SJCRH30 (cell line): ENCODE results near the gene KLK7. TPM values are rescaled to one million over a fixed set of nuclear protein-coding genes. Genes with fewer than 3 reads are reported as not detected.
"Not testable (repeated sequence)": the region's sequence is repeated elsewhere in the genome, so short reads cannot be mapped to it uniquely, and the experiment has no call there.

ENCODE experiments used
- DNase-seq, 2 experiments: peaks; one replicate each; pipeline ENCODE4 v3.0.0-alpha.2; 2015 to 2020
- H3K27ac ChIP-seq: fragments of 250-450 bp; sonication (Bioruptor Pico); 2 replicates; pipeline ENCODE4 v1.5.1; 2020; ENCODE audit warnings: mild to moderate bottlenecking, moderate library complexity
- H3K27me3 ChIP-seq: fragments of 250-450 bp; sonication (Bioruptor Pico); 2 replicates; pipeline ENCODE4 v1.5.1; 2020; ENCODE audit warnings: mild to moderate bottlenecking, moderate library complexity
- H3K36me3 ChIP-seq: fragments of 250-450 bp; sonication (Bioruptor Pico); 2 replicates; pipeline ENCODE4 v1.5.1; 2020; ENCODE audit warnings: mild to moderate bottlenecking, moderate library complexity
- H3K4me1 ChIP-seq: fragments of 250-450 bp; sonication (Bioruptor Pico); 2 replicates; pipeline ENCODE4 v1.5.1; 2020; ENCODE audit warnings: mild to moderate bottlenecking, moderate library complexity
- H3K4me3 ChIP-seq: fragments of 250-450 bp; sonication (Bioruptor Pico); 2 replicates; pipeline ENCODE4 v1.5.1; 2020; ENCODE audit warnings: mild to moderate bottlenecking, moderate library complexity
- H3K9me3 ChIP-seq: fragments of 250-450 bp; sonication (Bioruptor Pico); replicated peaks from 2 replicates; pipeline ENCODE4 v1.5.1; 2020; ENCODE audit warnings: mild to moderate bottlenecking, moderate library complexity
- total RNA-seq: library from RNA; depleted of rRNA; stranded (reverse); fragments of >200 nt; shearing (Covaris generic); gene quantifications from 2 replicates; pipeline ENCODE4 v1.2.3, GENCODE V29; 2014

The KLK7 gene
- total RNA-seq, 1 experiment from 2014 or later, result not detected

DNA sequence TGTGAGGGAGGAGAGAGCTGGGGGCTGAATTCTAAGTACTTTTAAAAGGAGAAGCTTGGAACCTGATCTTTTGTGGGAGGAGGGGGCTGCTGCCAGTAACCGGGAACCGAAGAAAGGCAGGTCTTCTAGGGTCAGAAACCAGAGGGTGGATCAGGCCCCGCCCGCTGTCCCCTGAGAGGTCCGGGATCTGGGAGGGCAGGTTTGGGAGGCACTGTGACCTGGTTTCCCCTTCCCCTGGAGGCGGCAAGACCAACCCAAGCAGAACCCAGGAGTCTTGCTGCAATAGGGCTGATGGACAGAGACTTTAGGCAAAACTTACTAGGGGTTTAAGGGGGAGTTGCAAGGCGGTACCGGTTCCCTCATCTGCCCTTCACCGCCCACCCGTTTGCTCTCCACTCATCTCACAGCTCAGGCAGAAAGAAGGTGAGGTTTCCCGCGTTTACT lies 18.4 kb upstream of the KLK7 start:
- H3K27ac ChIP-seq, result no peak overlapping the region
- no peaks in the 10 kb centered on the region for H3K36me3 ChIP-seq
- H3K9me3 ChIP-seq, result no peaks in the 10 kb centered on the region
- H3K4me3 ChIP-seq, result no peak overlapping the region
- peaks cover 4% of the 10 kb centered on the region; the same call in 1 of the 2 replicates for H3K27me3 ChIP-seq
- no peak for DNase-seq
- no peaks in the 10 kb centered on the region for H3K4me1 ChIP-seq

DNA sequence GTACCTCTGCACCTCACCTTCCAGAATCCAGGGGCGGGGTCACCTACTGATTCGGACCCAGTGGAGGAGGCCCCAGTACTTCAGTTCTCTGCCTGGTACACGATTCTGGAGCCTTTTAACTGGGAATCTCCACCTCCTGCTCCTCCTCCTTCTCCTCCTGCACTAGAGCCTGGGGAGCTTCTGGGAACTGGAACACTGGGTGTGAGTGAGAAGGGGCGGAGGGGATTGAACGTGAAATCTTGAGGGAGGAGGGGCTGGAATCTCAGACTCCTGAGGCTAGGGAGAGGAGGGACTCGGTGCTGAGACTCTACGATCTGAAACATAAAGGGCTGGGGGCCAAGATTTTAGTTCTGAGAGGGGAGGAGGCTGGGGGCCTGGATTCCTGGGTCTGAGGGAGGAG lies 17.8 kb upstream of the KLK7 start, which contains the start of gene KLK8:
TSS of gene KLK8 (minus strand) at position 90 of the 400 bp plus-strand sequence. CDS start 437 bp downstream, outside the sequence.
- Histone ChIP-seq H3K27ac (no peak within 1 kb of the TSS), H3K36me3 (no peaks in the 10 kb centered on the region), H3K9me3 (no peaks in the 10 kb centered on the region), H3K27me3 (no peaks in the 10 kb centered on the region), H3K4me1 (no peaks in the 10 kb centered on the region), H3K4me3 (no peak within 1 kb of the TSS)
- no peak for DNase-seq

DNA sequence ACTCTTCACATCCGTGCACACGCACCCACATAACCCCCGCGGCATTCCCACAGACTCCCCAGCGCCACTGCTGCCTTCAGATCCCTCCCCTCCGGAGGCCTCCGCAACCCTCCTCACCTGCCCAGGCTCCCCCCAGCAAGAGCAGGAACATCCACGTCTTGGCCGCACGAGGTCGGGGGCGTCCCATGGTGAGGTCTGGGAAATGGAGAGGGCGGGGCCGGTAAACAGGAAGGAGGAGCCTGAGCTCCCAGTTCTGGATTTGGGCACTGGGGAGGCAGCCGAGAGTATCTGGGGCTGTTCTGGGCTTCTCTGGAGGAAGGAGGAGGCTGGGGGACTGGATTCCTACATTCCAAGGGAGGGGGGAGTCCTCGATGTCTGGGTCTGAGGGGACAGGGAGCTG lies 17.3 kb upstream of the KLK7 start:
- Histone ChIP-seq H3K4me3 (no peak overlapping the region), H3K4me1 (no peaks in the 10 kb centered on the region), H3K9me3 (no peaks in the 10 kb centered on the region), H3K27ac (no peak overlapping the region), H3K36me3 (no peaks in the 10 kb centered on the region), H3K27me3 (no peaks in the 10 kb centered on the region)
- no peak for DNase-seq

DNA sequence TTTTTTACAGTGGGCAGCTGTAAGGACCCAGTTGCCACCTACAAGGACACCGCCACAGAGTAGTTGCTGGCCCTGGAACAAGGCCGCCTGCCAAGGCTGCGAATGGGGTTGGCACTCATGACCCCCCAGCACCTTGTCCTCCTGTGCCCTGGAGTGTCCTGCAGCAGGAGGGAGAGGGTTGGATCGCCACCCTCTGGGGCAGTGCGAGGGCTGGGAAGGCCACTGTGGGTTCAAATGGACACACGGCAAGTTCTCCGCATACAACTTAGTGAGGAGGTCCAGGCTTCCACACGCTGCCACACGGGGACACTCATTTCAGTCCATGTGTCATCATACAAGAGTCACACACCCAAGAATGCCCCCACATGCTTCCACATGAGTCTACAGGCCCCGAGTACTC lies 16.7 kb upstream of the KLK7 start:
- Histone ChIP-seq H3K27ac (no peak overlapping the region), H3K4me1 (no peaks in the 10 kb centered on the region), H3K27me3 (no peaks in the 10 kb centered on the region), H3K4me3 (no peak overlapping the region), H3K9me3 (no peaks in the 10 kb centered on the region), H3K36me3 (no peaks in the 10 kb centered on the region)
- no peak for DNase-seq

DNA sequence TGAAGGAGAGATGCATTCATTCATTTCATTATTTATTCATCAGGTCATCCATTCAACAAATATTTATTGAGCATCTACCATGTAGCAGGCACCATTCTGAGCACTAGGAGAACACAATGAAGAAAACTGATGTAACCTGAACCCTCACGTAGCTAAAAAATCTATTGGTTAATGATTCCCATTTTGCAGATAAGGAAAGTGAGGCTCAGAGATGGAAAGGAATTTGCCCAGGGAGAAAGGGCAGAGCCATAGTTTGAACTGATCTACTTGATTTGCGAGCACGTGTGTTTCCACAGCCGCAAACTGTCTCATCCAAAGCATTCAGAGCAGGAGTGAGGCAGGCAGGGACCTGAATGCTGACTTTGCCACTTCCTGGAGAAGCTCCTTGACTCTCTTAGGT lies 15.0 kb upstream of the KLK7 start:
- Histone ChIP-seq H3K4me1 (no peaks in the 10 kb centered on the region), H3K27ac (no peak overlapping the region), H3K4me3 (no peak overlapping the region), H3K27me3 (no peaks in the 10 kb centered on the region), H3K9me3 (no peaks in the 10 kb centered on the region), H3K36me3 (no peaks in the 10 kb centered on the region)
- DNase-seq, result no peak

DNA sequence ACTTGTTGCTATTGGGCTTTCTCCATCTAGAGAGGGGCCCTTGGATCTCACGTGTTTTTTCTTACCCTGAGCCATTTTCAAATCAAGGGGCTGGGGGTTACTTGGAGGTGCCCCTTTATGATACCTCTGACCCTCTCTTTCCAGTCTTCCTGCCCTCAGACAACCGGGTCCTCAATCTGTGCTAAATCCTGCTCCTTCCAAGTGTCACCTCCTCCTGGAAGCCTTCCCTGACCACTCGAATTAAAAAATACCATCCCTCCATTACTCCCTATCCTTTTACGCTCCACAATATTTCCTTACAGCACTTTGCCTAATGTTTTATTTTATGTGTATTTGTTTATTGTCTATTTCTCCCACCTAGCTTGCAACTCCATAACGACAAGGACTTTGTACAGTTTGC lies 14.3 kb upstream of the KLK7 start:
- Histone ChIP-seq H3K9me3 (no peaks in the 10 kb centered on the region), H3K27ac (no peak overlapping the region), H3K4me3 (no peak overlapping the region), H3K27me3 (no peaks in the 10 kb centered on the region), H3K4me1 (no peaks in the 10 kb centered on the region), H3K36me3 (no peaks in the 10 kb centered on the region)
- no peak for DNase-seq

DNA sequence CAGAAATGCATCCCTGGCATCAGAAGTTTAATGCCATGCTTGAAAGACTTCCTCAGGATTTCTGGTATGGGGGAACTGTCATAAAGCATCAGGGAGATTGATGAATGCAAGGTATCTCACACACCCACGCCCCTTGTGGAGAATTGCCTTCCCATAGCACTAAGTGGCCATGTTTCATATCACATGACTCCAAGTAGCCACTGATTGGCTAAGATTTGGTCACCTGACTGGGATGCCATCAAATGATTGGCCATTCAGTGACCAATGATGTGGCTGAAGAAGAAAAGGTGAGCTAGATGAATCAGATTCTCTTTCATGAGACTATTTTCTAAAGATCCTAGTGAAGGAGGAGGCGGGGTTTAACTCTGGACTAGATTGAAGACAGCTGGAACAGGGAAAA lies 10.4 kb upstream of the KLK7 start:
- Histone ChIP-seq H3K4me1 (no peaks in the 10 kb centered on the region), H3K9me3 (no peaks in the 10 kb centered on the region), H3K4me3 (no peak overlapping the region), H3K36me3 (no peaks in the 10 kb centered on the region), H3K27me3 (no peaks in the 10 kb centered on the region), H3K27ac (no peak overlapping the region)
- peak; percentile 19 to 42 for DNase-seq

DNA sequence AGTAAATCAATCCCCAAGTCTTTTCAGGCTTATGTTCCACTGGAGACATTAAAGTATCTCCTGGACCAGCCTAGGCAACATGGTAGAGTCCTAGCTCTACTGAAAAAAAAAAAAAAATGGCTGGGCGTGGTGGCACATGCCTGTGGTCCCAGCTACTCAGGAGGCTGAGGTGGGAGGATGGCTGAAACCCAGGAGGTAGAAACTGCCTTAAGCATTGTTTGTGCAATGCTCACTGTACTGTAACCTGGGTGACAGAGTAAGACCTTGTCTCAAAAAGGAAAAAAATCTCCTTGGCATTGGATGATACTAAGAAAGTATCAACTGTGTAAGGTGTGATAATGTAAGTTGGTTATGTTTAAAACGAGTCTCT lies 8.9 kb upstream of the KLK7 start:
- H3K9me3 ChIP-seq, result no peaks in the 10 kb centered on the region
- H3K4me1 ChIP-seq, result no peaks in the 10 kb centered on the region
- DNase-seq, result no peak
- H3K27me3 ChIP-seq, result no peaks in the 10 kb centered on the region
- no peak overlapping the region for H3K27ac ChIP-seq
- no peak overlapping the region for H3K4me3 ChIP-seq
- no peaks in the 10 kb centered on the region for H3K36me3 ChIP-seq

DNA sequence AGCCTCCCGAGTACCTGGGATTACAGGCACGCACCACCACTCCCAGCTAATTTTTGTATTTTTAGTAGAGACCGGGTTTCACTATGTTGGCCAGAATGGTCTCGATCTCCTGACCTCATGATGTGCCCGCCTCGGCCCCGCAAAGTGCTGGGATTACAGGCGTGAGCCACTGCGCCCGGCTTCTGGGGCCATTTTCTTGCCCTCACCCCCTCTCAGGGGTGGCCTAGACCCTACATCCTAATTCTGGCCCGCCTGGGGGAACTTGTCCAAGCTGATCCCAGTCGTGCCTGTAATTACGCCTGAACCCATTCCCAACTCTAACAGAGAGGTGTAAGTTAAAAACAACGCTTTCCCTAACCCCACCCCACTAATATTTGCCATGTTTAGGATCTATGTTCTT lies 699 bp upstream of the KLK7 start:
- H3K27ac ChIP-seq, DNase-seq, H3K27me3 ChIP-seq, H3K4me1 ChIP-seq, H3K9me3 ChIP-seq, H3K4me3 ChIP-seq, H3K36me3 ChIP-seq: not testable (repeated sequence)

DNA sequence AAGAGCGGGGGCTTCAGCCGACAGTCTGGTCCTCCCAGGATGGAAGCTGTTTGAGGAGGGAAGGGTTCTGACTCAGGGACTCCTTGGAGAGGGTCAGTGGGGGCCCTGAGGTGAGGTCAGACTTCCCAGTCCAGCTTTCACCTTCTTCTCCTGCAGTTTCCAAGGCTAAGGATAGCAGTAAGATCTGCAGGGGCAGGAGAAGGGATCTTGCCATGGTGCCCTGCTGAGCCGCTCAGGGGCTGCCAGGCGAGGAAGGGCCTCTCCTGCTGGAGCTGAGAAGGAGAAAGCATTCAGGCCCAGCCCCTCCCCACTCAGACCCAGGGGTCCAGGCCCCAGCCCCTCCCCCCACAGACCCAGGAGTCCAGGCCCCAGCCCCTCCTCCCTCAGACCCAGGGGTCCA lies 1.5 kb downstream of the KLK7 start:
- no peaks in the 10 kb centered on the region for H3K4me1 ChIP-seq
- DNase-seq, result no peak
- no peak overlapping the region for H3K4me3 ChIP-seq

DNA sequence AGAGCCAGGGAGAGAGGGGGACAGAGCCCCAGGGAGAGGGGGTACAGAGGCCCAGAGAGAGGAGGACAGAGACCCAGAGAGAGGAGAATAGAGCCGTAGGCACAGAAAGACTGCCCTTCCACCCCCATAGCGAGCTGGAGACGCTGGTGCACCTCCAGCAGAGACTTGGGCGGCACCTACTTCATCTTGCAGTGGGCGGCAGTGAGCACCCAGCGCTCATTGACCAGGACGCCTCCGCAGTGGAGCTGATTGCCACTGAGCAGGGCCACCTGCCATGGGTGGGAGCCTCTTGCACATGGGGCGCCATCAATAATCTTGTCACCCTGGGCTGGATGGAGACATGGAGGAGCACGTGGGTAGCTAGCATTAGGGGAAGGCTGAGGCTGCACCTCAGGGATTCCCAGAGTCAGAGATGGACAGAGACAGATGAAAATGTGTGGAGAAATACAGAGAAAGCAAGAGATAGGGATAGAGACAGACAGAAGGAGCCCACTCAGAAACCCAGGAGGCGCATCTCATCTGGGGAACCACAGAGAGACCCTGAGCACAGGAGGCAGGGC lies 2.0 kb downstream of the KLK7 start:
- H3K27ac ChIP-seq, result no peak overlapping the region
- H3K9me3 ChIP-seq, result no peaks in the 10 kb centered on the region
- DNase-seq, result no peak
- H3K36me3 ChIP-seq, result no peaks in the 10 kb centered on the region
- no peaks in the 10 kb centered on the region for H3K4me1 ChIP-seq
- H3K4me3 ChIP-seq, result no peak overlapping the region
- no peaks in the 10 kb centered on the region for H3K27me3 ChIP-seq

More for the DNA sequence above, 1.5 kb downstream of the KLK7 start:
- H3K27ac ChIP-seq, result no peak overlapping the region
- no peaks in the 10 kb centered on the region for H3K27me3 ChIP-seq
- no peaks in the 10 kb centered on the region for H3K9me3 ChIP-seq
- no peaks in the 10 kb centered on the region for H3K36me3 ChIP-seq

DNA sequence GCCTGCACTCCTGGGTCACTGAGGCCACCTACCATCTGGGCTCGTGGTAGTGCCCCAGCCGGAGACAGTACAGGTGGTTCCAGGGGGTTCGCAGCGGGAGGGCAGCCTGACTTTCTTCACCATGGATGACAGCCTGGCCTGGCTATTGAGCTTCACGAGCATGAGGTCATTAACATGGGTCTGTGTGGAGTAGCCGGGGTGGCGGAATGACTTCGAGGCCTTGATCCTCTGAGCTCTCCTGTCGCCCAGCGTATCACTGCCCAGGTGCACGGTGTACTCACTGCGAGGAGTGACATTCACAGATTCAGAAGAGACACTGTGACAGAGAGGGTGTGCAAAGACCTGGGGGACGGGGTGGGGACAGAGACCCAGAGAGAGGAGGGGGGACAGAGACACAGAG lies 3.5 kb downstream of the KLK7 start:
- no peaks in the 10 kb centered on the region for H3K4me1 ChIP-seq
- no peaks in the 10 kb centered on the region for H3K27me3 ChIP-seq
- H3K27ac ChIP-seq, result no peak overlapping the region
- no peak for DNase-seq
- H3K4me3 ChIP-seq, result no peak overlapping the region
- H3K36me3 ChIP-seq, result no peaks in the 10 kb centered on the region
- H3K9me3 ChIP-seq, result no peaks in the 10 kb centered on the region

DNA sequence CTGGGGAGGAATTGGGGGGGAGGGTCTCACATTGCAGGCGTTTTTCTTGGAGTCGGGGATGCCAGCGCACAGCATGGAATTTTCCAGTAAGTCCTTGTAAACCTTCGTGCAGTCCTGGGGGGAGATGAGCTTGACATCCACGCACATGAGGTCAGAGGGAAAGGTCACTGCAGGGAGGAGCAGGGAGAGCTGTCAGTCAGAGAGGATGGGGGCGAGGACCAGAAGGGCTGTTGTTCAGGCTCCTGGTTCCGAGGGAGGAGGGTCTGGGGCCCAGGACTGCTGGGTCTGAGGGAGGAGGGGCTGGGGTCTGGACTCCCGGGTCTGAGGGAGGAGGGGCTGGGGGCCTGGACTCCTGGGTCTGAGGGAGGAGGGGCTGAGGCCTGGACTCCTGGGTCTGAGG lies 4.0 kb downstream of the KLK7 start:
- no peak overlapping the region for H3K27ac ChIP-seq
- DNase-seq, result no peak
- no peaks in the 10 kb centered on the region for H3K9me3 ChIP-seq
- H3K4me1 ChIP-seq, result no peaks in the 10 kb centered on the region
- H3K27me3 ChIP-seq, result no peaks in the 10 kb centered on the region
- H3K4me3 ChIP-seq, result no peak overlapping the region
- H3K36me3 ChIP-seq, result no peaks in the 10 kb centered on the region

DNA sequence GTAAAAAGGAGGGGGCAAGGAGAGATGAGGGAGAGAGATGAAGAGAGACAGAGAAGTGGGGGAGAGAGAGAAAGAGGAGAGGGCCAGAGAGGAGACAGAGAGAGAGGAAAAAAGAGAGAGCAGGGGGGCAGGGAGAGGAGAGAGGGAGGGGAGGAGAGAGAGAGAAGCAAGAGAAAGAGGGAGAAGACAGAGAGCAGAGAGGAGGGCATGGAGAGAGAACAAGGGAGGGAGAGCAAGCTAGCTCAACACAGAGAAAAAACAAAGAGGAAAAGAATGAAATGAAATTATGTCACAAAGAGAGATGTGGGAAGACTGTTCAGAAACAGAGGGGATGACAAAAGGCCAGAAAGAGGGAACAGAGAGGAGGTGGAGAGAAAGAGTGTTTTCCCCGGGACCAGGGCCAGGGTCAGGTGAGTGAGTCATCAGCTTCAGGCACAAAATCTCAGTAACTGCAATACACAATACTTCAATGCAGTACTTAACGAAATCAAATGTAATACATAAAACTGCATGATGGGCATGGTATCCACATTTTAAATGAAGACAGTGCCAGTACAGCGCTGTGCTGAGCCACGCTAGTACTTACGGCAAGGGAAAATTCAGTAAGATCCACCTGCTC lies 4.8 kb downstream of the KLK7 start:
- H3K27me3 ChIP-seq, result no peaks in the 10 kb centered on the region

DNA sequence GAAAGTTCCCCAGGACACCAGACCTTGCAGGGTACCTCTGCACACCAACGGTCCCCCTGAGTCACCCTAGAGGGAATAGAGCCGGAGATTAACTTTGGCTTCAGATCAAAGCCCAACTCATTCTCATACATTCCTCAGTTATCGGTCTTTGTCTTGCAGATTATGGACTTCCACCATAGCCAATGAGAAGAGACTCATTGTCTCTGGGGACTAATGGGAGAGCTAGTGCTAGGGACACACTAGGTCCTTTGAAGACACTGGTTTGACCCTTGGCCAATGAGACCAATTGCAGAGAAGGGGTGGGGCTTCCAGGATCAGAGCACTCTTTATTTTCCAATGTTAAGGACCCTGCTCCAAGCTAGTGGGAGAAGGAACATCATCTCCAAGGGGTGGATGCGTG lies 6.1 kb downstream of the KLK7 start:
- Histone ChIP-seq H3K9me3 (no peaks in the 10 kb centered on the region), H3K4me1 (no peaks in the 10 kb centered on the region), H3K4me3 (no peak overlapping the region), H3K36me3 (no peaks in the 10 kb centered on the region), H3K27me3 (no peaks in the 10 kb centered on the region), H3K27ac (no peak overlapping the region)
- DNase-seq, result no peak

More for the DNA sequence above, 4.8 kb downstream of the KLK7 start:
- Histone ChIP-seq H3K27ac (no peak overlapping the region), H3K4me1 (no peaks in the 10 kb centered on the region), H3K4me3 (no peak overlapping the region), H3K36me3 (no peaks in the 10 kb centered on the region), H3K9me3 (no peaks in the 10 kb centered on the region)
- DNase-seq, result no peak

DNA sequence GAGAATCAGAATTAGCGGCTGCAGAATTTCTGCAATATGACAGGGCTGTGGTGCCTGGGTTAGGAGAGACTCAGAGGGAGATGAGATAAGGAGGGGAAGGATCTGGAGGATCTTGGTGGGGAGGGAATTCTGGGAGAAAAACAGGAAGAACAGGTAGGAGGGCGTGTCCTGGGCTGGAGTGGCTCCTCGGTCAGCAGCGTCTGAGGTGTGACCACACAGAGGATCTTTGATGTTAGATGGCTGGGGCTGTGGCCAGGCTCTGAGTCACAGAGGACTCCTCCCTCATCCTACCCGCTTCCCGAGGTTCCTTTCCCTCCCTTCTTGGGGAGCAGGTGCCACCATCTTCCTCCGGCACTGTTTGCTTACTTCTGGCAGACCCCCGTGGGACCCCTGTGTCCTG lies 8.0 kb downstream of the KLK7 start:
- no peaks in the 10 kb centered on the region for H3K4me1 ChIP-seq
- H3K9me3 ChIP-seq, result no peaks in the 10 kb centered on the region
- no peaks in the 10 kb centered on the region for H3K27me3 ChIP-seq
- DNase-seq, result no peak
- no peaks in the 10 kb centered on the region for H3K36me3 ChIP-seq
- no peak overlapping the region for H3K27ac ChIP-seq
- H3K4me3 ChIP-seq, result no peak overlapping the region
